HG03521 (cell line): ENCODE measurements around the gene PEMT.

ENCODE experiments used
- ATAC-seq: cut with Tn5 transposase; IDR thresholded peaks from one replicate; pipeline ENCODE4 v1.9.1; 2021; ENCODE audit warnings: mild to moderate bottlenecking, moderate library complexity; ENCODE audit not compliant: unreplicated experiment

Gene PEMT

GRCh38 chr17:17515934-17516930, 75.3 kb downstream of the PEMT start:
- no peak for ATAC-seq

DNA sequence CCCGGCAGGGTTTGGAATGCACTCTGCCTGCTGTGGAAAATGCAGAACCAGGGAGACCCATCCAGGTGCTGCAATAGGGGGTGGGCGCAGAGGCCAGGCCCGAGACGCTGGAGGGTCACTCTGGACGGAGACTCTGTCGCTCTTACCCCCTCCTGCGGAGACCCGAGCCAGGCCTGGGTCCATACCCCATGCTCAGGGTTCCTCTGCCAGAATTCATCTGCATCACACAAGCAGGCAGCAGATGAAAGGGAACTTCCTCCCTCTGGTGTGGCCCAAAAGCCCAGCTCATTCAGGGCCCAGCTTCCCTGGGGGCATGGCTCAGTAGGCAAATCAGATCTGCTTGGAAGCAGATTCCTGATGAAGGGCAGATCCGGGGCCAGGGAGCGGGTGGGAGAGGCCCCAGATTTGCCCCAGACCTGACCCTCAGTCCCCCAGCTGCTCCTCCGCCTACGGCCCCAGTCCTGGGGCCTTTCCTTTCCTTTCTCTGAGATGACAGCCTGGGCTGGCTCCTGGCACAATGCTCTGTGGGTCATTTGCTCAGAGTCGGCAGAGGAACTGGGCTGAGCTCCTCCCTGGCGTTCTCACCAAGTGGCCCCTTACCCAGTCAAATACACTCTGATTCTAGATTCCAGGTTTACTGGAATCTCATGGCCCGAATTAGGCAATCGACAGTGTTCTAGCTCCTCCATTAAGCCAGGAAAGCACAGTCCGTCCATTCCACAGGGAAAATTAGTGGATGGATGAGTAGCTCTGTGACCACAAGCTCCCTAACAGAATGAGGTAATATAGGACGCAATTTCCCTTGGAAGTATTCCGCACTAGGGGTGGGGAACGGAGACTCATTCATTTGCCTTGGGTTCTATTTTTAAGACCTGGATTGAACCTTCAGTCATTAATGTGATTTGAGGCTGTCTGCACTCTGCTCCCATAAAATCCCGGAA, 76.2 kb downstream of the PEMT start:
- no peak for ATAC-seq

GRCh38 chr17:17514361-17514992, 77.0 kb downstream of the PEMT start:
- no peak for ATAC-seq

GRCh38 chr17:17513626-17514025, 77.9 kb downstream of the PEMT start:
- no peak for ATAC-seq

- no peak for ATAC-seq
Measured at GRCh38 chr17:17512866-17513265, 78.6 kb downstream of the PEMT start.

GRCh38 chr17:17511881-17512858, 79.3 kb downstream of the PEMT start:
- no peak for ATAC-seq

- no peak for ATAC-seq
Measured at GRCh38 chr17:17511293-17511741, 80.2 kb downstream of the PEMT start.

- no peak for ATAC-seq
Measured at GRCh38 chr17:17510456-17511292, 80.8 kb downstream of the PEMT start.

DNA sequence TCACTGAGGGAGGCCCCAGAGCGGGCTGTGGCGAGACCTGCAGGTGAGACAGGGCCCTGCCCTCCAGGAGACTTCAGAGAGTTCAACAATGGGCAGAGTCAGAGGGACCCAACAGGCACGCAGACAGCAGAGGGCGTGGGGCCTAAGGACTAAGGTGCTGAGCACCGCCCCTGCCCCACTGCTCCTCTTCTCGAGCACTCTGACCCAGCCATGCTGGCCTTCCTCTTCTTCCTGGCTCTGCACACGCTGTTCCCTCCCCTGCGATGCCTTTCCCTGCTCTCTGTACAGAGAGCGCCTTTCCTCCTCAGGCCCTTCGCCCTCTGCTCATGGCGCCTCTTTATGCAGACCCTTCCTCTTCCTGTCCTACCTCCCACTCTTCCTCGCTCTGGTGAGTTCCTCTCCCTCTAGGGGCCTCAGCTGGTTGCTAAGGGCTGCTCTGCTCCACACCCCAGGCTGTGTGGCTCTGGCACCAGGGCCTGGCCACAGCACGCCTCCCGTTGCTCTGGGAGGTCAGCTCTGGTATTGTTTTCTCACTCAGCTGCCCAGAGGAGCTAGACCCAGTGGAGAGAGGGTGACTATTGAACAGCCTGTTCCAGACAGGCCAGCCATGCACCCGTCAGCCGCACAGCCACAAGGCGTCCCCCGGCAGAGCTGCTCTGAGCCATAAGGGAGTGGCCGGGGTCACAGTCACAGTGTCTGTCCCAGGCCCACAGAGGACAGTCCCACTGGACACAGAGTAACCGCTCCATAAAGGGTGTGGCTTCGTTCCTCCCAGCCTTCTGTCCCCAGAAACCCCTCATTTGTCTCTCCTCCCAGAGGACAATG, 81.7 kb downstream of the PEMT start:
- no peak for ATAC-seq

DNA sequence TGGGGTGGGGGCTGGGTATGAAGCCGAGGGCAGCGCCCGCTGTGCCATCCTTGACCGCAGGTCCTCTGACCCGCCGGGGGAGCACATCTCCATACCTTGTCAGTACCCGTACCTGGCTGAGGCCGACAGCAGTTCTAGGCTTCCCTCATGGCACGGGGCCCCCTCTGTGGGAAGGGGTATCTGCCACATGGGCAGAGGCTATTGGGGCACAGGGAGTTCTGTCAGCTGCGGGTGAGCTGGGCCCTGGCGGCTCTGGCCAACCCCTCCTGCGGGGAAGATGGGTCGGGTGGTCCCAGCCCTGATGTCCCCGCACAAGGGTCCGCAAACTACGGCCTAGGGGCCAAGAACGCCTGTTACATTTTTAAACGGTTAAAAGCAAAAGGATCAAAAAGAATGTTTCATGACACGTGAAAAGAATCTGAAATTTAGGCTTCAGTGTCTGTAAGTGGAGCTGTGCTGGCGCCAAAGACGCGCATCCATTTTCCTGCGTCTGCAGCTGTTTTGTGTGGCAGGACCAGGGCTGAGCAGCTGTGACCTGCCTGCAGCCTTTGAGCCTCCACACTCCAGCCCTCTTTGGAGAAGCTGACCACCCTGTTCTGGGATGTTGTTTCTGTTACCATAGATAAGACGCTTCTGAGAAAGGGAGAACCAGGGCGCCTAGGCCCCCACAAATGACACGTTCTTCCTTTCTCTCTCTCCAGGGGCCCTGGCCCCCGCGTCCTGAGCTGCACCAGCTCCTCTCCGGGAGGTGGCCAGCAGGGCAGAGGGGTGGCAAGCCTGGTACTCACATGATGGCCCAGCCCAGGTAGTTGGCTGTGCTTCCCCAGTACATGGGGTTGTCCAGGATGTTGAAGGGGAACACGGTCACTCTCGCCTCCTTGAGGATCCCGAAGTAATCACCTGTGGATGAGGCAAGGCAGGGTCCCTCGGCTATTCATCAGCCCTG, 82.6 kb downstream of the PEMT start:
- ATAC-seq, result no peak

DNA sequence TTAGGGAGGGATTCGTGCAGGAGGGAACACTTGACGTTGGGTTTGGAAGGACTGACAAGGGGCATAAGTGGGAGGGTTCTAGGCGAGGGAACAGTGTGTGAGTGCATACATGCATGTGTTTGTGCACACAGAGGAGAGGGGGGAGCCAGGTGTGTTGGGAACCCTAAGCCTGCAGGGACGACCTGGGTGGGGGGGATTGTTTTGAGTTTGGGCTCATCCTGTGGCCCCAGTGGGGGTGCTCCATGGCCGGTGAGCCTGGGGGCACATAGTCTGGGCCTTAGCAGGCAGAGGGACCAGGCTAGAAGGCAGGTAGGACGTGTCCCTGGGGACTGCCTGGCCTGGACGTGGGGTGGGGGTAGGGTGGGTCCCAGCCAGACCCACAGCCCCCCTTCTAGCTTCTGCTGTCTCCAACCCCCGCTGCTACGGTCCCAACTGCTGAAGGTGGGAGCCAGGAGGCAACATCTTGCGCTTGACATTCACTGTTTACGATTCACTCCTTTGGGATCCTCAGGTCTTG, 83.4 kb downstream of the PEMT start:
- no peak for ATAC-seq

DNA sequence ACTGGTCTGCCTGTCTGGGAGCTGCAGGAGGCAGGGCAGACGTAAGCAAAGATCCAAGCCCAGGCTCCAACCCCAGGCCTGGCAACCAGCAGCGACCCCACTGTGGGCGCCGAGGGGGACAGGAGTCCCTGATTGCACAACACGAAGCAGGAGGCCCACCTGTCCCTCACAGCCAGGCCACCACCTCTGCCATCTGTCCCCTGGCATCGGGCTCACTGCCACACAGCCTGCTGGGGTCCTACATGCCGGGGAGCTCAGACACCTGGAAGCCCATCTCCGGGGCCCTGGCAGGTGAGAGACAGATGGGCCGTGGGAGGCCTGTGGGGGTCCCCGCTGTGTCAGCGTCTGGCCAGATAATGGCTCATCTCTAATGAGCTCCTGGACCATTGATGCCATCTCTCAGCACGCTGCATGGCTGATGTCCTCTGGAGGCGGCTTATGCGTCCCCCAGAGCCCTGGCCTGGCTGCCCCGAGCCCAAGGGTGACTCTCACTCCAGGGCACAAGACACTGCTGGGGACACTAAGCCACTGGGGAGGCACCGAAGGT, 84.0 kb downstream of the PEMT start:
- no peak for ATAC-seq

GRCh38 chr17:17506893-17507464, 84.5 kb downstream of the PEMT start:
- ATAC-seq, result no peak

DNA sequence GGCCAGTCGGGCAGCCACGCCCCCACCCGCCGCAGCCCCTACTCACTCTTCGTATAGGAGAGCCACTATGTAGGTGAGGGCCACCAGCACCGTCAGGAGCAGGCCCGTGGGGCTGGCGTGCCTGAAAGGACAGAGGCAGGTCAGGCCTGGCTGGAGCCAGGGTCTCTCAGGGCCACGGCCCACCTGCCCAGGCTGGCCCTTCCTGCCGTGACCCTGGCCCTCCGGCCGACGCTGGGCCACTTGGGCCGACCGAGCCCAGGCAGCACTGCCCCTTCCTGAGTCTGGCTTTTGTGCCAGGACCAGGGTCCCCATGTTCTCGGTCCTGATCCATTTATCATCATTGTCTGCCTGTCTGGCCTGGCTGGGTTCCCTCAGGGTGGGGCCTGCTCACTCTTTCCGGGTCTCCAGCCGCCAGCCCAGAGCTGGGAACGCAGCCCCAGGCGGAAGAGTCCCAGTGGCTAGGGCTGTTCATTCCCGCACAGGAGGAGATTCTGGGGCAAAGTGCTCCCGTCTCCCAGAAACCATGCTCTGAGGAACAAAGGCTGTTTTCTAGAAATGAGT, 85.2 kb downstream of the PEMT start:
- no peak for ATAC-seq

DNA sequence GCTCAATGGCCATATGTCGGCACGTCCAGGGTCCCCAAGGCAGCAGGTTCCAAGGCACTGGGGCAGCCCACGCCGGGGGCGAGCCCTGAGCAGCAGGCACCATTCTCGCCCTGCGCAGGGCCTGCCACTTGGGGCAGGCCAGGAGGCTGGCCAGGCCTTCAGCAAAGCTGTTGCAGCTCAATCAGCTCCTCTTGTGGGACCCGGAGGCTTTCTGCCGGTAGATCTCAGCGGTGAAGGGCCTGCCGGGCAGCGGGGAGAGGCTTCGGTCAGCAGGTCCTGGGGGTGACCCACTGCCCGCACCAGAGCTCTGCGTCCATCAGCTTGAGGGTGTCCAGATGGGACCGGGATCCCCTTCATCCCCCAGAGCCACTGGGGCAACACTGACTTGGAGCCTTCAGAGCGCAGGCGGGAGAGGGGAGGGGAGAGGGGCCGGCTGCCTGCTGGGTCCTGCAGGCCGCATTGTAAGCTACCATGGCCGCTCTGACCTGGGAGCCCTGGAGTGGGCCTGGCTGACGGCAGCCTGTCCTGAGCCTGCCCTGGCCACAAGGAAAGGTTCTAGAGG, 85.8 kb downstream of the PEMT start:
- ATAC-seq, result no peak
